ENCODE measurements around the gene MEF2C. TPM values are rescaled to one million over a fixed set of nuclear protein-coding genes. Genes with fewer than 3 reads are reported as not detected.

The MEF2C gene
- total and polyA plus RNA-seq, 7 donors = 2.8 to 51.4 (median 32.1) TPM

DNA sequence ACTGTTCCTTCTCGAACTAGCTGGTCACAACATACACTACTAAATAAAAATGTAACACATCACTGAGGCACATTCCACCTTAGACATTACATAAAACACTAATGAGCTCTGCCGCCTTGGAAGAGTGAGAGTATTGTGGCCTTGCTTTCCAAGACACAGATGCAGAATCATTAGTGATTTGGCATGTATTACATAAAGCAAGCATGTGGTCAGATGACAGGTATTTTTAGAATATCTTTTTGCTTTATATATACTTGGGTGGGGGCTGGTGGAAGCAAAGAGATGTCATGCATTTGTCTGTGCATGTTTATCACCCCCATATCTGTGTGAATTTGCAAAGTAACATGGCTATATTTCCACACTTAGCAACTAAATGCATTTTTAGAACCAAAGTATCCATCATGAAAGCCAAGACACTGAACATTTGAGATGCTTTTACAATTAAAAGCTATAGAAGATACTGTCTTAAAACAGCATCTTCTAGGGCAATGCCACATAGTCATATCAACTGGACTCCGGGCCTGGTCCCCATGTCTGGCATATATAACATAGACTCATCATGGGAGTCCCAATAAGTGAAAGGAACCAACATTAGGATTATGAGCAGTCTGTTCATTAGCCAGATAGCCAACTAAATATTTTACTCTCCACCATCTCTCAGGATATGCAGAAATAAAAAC, 213.5 kb downstream of the MEF2C start:
- intact Hi-C loops (cut with DNase I) = no loop called here

GRCh38 chr5:88667496-88668201, 215.3 kb downstream of the MEF2C start:
- peak overlapping the region in 3 of 4 donors; percentile 28 to 34 (median 32) for H3K4me3 ChIP-seq
- peak overlapping the region in 1 of 4 donors; percentile 6 for H3K27ac ChIP-seq
- TF ChIP-seq POLR2A (IDR thresholded peaks at IDR 0.05) (no peak), EP300 (IDR thresholded peaks at IDR 0.05) (no peak), POLR2AphosphoS5 (IDR thresholded peaks at IDR 0.05) (no peak)
- TF ChIP-seq, protein P1, sequence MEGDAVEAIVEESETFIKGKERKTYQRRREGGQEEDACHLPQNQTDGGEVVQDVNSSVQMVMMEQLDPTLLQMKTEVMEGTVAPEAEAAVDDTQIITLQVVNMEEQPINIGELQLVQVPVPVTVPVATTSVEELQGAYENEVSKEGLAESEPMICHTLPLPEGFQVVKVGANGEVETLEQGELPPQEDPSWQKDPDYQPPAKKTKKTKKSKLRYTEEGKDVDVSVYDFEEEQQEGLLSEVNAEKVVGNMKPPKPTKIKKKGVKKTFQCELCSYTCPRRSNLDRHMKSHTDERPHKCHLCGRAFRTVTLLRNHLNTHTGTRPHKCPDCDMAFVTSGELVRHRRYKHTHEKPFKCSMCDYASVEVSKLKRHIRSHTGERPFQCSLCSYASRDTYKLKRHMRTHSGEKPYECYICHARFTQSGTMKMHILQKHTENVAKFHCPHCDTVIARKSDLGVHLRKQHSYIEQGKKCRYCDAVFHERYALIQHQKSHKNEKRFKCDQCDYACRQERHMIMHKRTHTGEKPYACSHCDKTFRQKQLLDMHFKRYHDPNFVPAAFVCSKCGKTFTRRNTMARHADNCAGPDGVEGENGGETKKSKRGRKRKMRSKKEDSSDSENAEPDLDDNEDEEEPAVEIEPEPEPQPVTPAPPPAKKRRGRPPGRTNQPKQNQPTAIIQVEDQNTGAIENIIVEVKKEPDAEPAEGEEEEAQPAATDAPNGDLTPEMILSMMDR (IDR thresholded peaks at IDR 0.05) = no peak
- no peaks in the 10 kb centered on the region for H3K9me3 ChIP-seq
- H3K36me3 ChIP-seq = no peaks in the 10 kb centered on the region
- no peak for DNase-seq
- peaks cover 0 to 14% (median 5%) of the 10 kb centered on the region in 4 donors for H3K4me1 ChIP-seq
- H3K27me3 ChIP-seq = peaks cover 51 to 100% (median 87%) of the 10 kb centered on the region in 3 donors
- 20 to 52% methylated on average over 23 of the region's 23 CpGs for WGBS, 2 donors
- intact Hi-C loops (cut with DNase I) = no loop called here

More for the DNA sequence above, 213.5 kb downstream of the MEF2C start:
- no peak overlapping the region for H3K4me3 ChIP-seq
- peaks cover 0 to 19% (median 11%) of the 10 kb centered on the region in 4 donors for H3K4me1 ChIP-seq
- peaks cover 47 to 100% (median 87%) of the 10 kb centered on the region in 3 donors for H3K27me3 ChIP-seq
- H3K36me3 ChIP-seq = no peaks in the 10 kb centered on the region
- TF ChIP-seq, protein P1 (IDR thresholded peaks at IDR 0.05) = no peak
- no peak for TF ChIP-seq EP300 (IDR thresholded peaks at IDR 0.05)
- TF ChIP-seq POLR2AphosphoS5 (IDR thresholded peaks at IDR 0.05) = no peak
- TF ChIP-seq POLR2A (IDR thresholded peaks at IDR 0.05) = no peak
- WGBS, 2 donors = 61 to 78% methylated on average over 3 of the region's 3 CpGs
- no peaks in the 10 kb centered on the region for H3K9me3 ChIP-seq
- no peak overlapping the region for H3K27ac ChIP-seq
- DNase-seq = no peak

Small RNAs within 50 kb of the gene (small RNA-seq; reads per million reads assigned to genes)
- gene AC008525.2 = 0 reads per million in 3 donors

Measured in sigmoid colon (tissue), 7 donors.